MCF 10A (cell line): Measurements from ENCODE around the gene RAB35. TPM values are rescaled to one million over a fixed set of nuclear protein-coding genes. Genes with fewer than 3 reads are reported as not detected.

Source experiments
- BruUV-seq: library from RNA; stranded (reverse); fragments of 400-500 nt; replicated peaks from 2 replicates; lab custom pipeline; 2021; lab: Mats Ljungman, UMichigan
- CTCF ChIA-PET: fragments of 300-600 bp; sonication (Branson Sonifier 250); formaldehyde crosslinking; extraction: SDS; loops from one replicate; lab custom pipeline; 2021; ENCODE audit warnings: antibody characterized with exemption, inconsistent platforms; lab: Yijun Ruan, JAX
- POLR2A ChIA-PET: fragments of 300-600, 350-650 bp; sonication (Branson Sonifier 250); formaldehyde crosslinking; extraction: SDS; loops from one replicate; lab custom pipeline; 2020; ENCODE audit warnings: antibody characterized with exemption, inconsistent platforms; lab: Yijun Ruan, JAX
- DNase-seq: peaks from one replicate; pipeline ENCODE4 v3.0.0-alpha.2; 2018; ENCODE audit not compliant: unreplicated experiment
- H3K27ac Mint-ChIP-seq: one replicate; pipeline ENCODE4 v1.8.0; 2022; ENCODE audit warnings: mild to moderate bottlenecking, low read depth, mixed read lengths; ENCODE audit not compliant: unreplicated experiment
- H3K27me3 Mint-ChIP-seq: one replicate; pipeline ENCODE4 v1.8.0; 2022; ENCODE audit warnings: mixed read lengths; ENCODE audit not compliant: insufficient read depth, unreplicated experiment
- H3K36me3 Mint-ChIP-seq: one replicate; pipeline ENCODE4 v1.8.0; 2022; ENCODE audit warnings: mild to moderate bottlenecking, moderate library complexity, mixed read lengths; ENCODE audit not compliant: insufficient read depth, unreplicated experiment
- H3K4me1 Mint-ChIP-seq: one replicate; pipeline ENCODE4 v1.8.0; 2022; ENCODE audit warnings: mixed read lengths; ENCODE audit not compliant: insufficient read depth, unreplicated experiment
- H3K4me3 Mint-ChIP-seq: one replicate; pipeline ENCODE4 v1.8.0; 2022; ENCODE audit warnings: mild to moderate bottlenecking, moderate library complexity, mixed read lengths; ENCODE audit not compliant: unreplicated experiment
- H3K9me3 Mint-ChIP-seq: one replicate; pipeline ENCODE4 v1.8.0; 2022; ENCODE audit warnings: mixed read lengths; ENCODE audit not compliant: unreplicated experiment
- intact Hi-C: fragments of 100-400 bp; cut with micrococcal nuclease; formaldehyde crosslinking; loops from 2 replicates; pipeline ENCODE4 v1.14.1; 2022
- total RNA-seq: library from RNA; stranded (reverse); gene quantifications from 2 replicates; pipeline ENCODE4 v1.2.3, GENCODE V29; 2022
- TF ChIP-seq, protein P1 (sequence below): fragments of 200-600 bp; IDR thresholded peaks from one replicate; pipeline ENCODE4 v1.8.0; 2022; ENCODE audit warnings: antibody characterized with exemption, mild to moderate bottlenecking; ENCODE audit not compliant: unreplicated experiment

The RAB35 gene
- total RNA-seq, 1 experiment from 2014 or later, result 57.8 TPM

DNA sequence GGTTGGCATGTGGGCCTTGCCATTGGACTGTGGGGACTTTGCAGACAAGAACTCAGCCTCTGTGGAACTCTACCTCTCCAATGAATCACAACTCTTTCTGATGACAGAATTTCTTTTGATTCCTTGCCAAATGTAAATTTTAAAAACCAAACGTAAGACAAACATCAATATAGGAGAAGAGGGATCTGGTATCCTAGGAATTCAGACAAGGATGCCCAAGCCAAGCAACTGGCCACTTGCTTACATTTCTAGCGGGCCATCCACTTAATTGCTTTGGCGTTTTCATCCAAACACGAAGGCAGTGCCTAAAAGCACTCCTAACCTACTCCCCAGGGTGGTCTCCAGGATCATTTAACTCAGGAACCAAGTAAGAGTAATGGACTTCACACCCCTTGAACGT, 23.4 kb upstream of the RAB35 start:
- H3K36me3 Mint-ChIP-seq, result peaks cover 95% of the 10 kb centered on the region
- no peak for DNase-seq
- H3K4me1 Mint-ChIP-seq, result no peaks in the 10 kb centered on the region
- H3K27me3 Mint-ChIP-seq, result no peaks in the 10 kb centered on the region
- H3K27ac Mint-ChIP-seq, result peak overlapping the region; percentile 11
- no peak overlapping the region for H3K4me3 Mint-ChIP-seq
- TF ChIP-seq, protein P1, sequence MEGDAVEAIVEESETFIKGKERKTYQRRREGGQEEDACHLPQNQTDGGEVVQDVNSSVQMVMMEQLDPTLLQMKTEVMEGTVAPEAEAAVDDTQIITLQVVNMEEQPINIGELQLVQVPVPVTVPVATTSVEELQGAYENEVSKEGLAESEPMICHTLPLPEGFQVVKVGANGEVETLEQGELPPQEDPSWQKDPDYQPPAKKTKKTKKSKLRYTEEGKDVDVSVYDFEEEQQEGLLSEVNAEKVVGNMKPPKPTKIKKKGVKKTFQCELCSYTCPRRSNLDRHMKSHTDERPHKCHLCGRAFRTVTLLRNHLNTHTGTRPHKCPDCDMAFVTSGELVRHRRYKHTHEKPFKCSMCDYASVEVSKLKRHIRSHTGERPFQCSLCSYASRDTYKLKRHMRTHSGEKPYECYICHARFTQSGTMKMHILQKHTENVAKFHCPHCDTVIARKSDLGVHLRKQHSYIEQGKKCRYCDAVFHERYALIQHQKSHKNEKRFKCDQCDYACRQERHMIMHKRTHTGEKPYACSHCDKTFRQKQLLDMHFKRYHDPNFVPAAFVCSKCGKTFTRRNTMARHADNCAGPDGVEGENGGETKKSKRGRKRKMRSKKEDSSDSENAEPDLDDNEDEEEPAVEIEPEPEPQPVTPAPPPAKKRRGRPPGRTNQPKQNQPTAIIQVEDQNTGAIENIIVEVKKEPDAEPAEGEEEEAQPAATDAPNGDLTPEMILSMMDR, result no peak
- CTCF ChIA-PET, result interaction anchor here (0.6 kb wide), 1 partner anchor 19 kb away, joined by 3 read pairs; no protein-coding TSS in a partner anchor
- POLR2A ChIA-PET, result interaction anchor here (1.3 kb wide), 1 partner anchor 17 kb away, joined by 8 read pairs; no protein-coding TSS in a partner anchor
- intact Hi-C loops, result no loop called here
- H3K9me3 Mint-ChIP-seq, result no peaks in the 10 kb centered on the region
- BruUV-seq, result no TSS peak

GRCh38 chr12:120138366-120138765, 21.8 kb upstream of the RAB35 start:
- H3K4me3 Mint-ChIP-seq, result no peak overlapping the region
- ChIA-PET POLR2A (interaction anchor here (1.3 kb wide), 1 partner anchor 16 kb away, joined by 8 read pairs; no protein-coding TSS in a partner anchor), CTCF (interaction anchor here (0.6 kb wide), 1 partner anchor 171 kb away, joined by 3 read pairs; no protein-coding TSS in a partner anchor)
- H3K27ac Mint-ChIP-seq, result no peak overlapping the region
- H3K36me3 Mint-ChIP-seq, result peaks cover 94% of the 10 kb centered on the region
- TF ChIP-seq, protein P1, result no peak
- no peaks in the 10 kb centered on the region for H3K9me3 Mint-ChIP-seq
- no peaks in the 10 kb centered on the region for H3K27me3 Mint-ChIP-seq
- H3K4me1 Mint-ChIP-seq, result no peaks in the 10 kb centered on the region
- DNase-seq, result no peak
- BruUV-seq, result no TSS peak
- intact Hi-C loops, result no loop called here

DNA sequence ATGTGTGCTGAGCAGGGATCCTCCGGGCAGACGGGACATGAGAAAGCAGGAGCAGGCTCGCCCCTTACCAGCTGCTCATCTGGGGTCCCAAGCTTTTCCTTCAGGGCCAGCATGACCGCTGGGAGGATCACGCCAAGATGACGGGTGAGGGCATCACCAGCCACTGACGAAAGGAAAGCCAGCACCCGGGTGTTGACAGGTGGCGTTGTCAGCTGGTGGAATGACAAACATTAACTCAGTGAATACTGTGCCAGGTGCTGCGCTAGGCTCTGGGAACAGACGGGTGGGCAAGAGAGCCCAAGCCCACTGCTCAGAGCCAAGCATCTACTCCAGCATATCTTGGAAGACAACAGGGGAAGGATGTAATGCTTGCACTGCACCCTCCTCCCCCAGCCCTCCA, 21.3 kb upstream of the RAB35 start:
- Mint-ChIP-seq H3K36me3 (peaks cover 94% of the 10 kb centered on the region), H3K4me1 (no peaks in the 10 kb centered on the region), H3K4me3 (no peak overlapping the region), H3K27ac (no peak overlapping the region), H3K9me3 (no peaks in the 10 kb centered on the region), H3K27me3 (no peaks in the 10 kb centered on the region)
- ChIA-PET POLR2A (no interaction called here), CTCF (no interaction called here)
- no peak for DNase-seq
- intact Hi-C loops, result no loop called here
- TF ChIP-seq, protein P1, result no peak
- TSS peak; percentile 14 for BruUV-seq

DNA sequence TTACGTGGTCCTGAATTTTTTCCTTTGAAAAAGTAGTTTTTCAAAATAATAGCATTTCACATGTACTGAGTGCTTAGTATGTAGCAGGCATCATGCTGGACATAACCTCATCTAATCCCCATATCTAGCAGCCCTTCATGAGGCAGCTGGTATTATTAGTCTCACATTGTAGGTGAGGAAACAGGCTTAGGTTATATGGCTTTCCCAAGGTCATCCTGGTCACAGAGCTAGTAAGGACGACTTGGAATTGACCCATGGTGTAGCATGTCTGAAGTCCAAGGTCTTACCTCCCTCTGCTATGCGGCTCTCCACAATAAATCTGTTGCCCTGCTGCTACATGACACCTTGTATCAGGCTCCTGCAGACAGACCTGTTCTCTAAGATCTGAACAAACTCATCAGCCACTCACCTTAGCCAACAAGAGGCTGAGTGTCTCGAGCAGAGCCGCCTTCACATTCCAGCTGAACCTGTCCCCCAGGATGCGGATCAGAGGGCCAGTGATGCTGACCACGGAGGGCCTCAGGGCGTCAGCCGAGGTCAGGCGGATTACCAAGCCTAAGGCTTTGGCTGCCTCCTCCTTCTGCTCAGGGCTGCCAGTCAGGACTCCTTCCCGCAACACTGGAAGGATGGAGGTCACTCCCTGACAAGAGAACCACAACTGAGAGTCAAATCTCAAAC, 19.7 kb upstream of the RAB35 start:
- no peaks in the 10 kb centered on the region for H3K9me3 Mint-ChIP-seq
- H3K4me3 Mint-ChIP-seq, result no peak overlapping the region
- DNase-seq, result no peak
- CTCF ChIA-PET, result no interaction called here
- no TSS peak for BruUV-seq
- H3K36me3 Mint-ChIP-seq, result peaks cover 86% of the 10 kb centered on the region
- intact Hi-C loops, result no loop called here
- no peaks in the 10 kb centered on the region for H3K4me1 Mint-ChIP-seq
- TF ChIP-seq, protein P1, result no peak
- no peak overlapping the region for H3K27ac Mint-ChIP-seq
- no peaks in the 10 kb centered on the region for H3K27me3 Mint-ChIP-seq
- POLR2A ChIA-PET, result interaction anchor here (1.2 kb wide), 1 partner anchor 35 kb away, joined by 3 read pairs; no protein-coding TSS in a partner anchor
